Measurements from ENCODE around the gene SCAMP2.

- TF ChIP-seq CTCF (IDR thresholded peaks at IDR 0.05) (no peak), EP300 (IDR thresholded peaks at IDR 0.05; ENCODE audit: low read depth) (no peak), POLR2A (IDR thresholded peaks at IDR 0.05) (no peak)
Measured at GRCh38 chr15:74850393-74850792, 22.8 kb downstream of the SCAMP2 start.
